HCT116 (cell line): ENCODE measurements around the gene DCAF4. TPM values are rescaled to one million over a fixed set of nuclear protein-coding genes. Genes with fewer than 3 reads are reported as not detected.

Experiments
- ATAC-seq: fragments of 200-7000 bp; cut with Tn5 transposase; 2 replicates; pipeline ENCODE4 v1.9.1; 2020; ENCODE audit warnings: mild to moderate bottlenecking, moderate library complexity
- BruUV-seq: library from RNA; stranded (reverse); fragments of 400-500 nt; replicated peaks from 2 replicates; lab custom pipeline; 2021; lab: Mats Ljungman, UMichigan
- CTCF ChIA-PET: fragments of 300-600 bp; sonication (Branson Sonifier 250); formaldehyde crosslinking; loops from one replicate; lab custom pipeline; 2021; ENCODE audit warnings: antibody characterized with exemption; lab: Charles Lee
- POLR2A ChIA-PET: fragments of 300-600, 350-600 bp; sonication (Branson Sonifier 250); formaldehyde crosslinking; loops from one replicate; lab custom pipeline; 2021; ENCODE audit warnings: antibody characterized with exemption; lab: Charles Lee
- RAD21 ChIA-PET, 2 experiments: fragments of 300-600 bp; sonication (Branson Sonifier 250); formaldehyde crosslinking; loops; one replicate each; lab custom pipeline; 2023; ENCODE audit warnings: low total read pairs in 2 of 2; ENCODE audit not compliant: uncharacterized antibody in 2 of 2, unreplicated experiment in 2 of 2, low non-redundant PET in 1 of 2; lab: Charles Lee
- DNase-seq: peaks from one replicate; pipeline ENCODE4 v3.0.0-alpha.2; 2010; ENCODE audit warnings: low read depth, low spot score
- H2AFZ ChIP-seq: fragments of 200-600 bp; shearing (Covaris generic), sonication (generic); 2 replicates; pipeline ENCODE4 v1.6.1; 2017; ENCODE audit warnings: low read depth, mixed run types, mixed read lengths, antibody characterized with exemption, low read length; ENCODE audit not compliant: poor library complexity, severe bottlenecking
- H3K27ac ChIP-seq: 2 replicates; pipeline ENCODE4 v1.5.1; 2012; ENCODE audit warnings: low read depth, low read length
- H3K27me3 ChIP-seq: fragments of 200-600 bp; sonication (generic); 2 replicates; pipeline ENCODE4 v1.6.1; 2016; ENCODE audit warnings: mixed run types, low read length, mixed read lengths; ENCODE audit not compliant: insufficient read depth
- H3K36me3 ChIP-seq, 2 experiments: fragments of 200-500 bp in 1 of 2; fragments of 200-600 bp in 1 of 2; sonication (Bioruptor generic) in 1 of 2; sonication (generic) in 1 of 2; 2 replicates each; pipeline versions ENCODE4 v1.5.1 to v1.6.1; 2014 to 2016; ENCODE audit warnings: low read length in 2 of 2, inconsistent platforms in 1 of 2, mixed read lengths in 1 of 2, mixed run types in 1 of 2; ENCODE audit not compliant: insufficient read depth in 2 of 2, control insufficient read depth in 1 of 2
- H3K4me1 ChIP-seq, 2 experiments: fragments of 200-600 bp in 1 of 2; sonication (generic) in 1 of 2; 2 replicates each; pipeline versions ENCODE4 v1.5.1 to v1.6.1; 2012 to 2017; ENCODE audit warnings: low read length in 2 of 2, inconsistent platforms in 1 of 2, mild to moderate bottlenecking in 1 of 2, mixed read lengths in 1 of 2, mixed run types in 1 of 2, moderate library complexity in 1 of 2; ENCODE audit not compliant: insufficient read depth in 2 of 2, control insufficient read depth in 1 of 2
- H3K4me2 ChIP-seq: fragments of 200-600 bp; sonication (generic); 2 replicates; pipeline ENCODE4 v1.6.1; 2017; ENCODE audit warnings: mixed run types, low read length, mixed read lengths
- H3K4me3 ChIP-seq, 2 experiments: fragments of 200-600 bp in 1 of 2; sonication (generic) in 1 of 2; replicated peaks in 1 of 2; 2 replicates each; pipeline ENCODE4 v1.5.1; 2011 to 2016; ENCODE audit warnings: low read length in 2 of 2, control low read depth in 1 of 2, low read depth in 1 of 2, mild to moderate bottlenecking in 1 of 2, mixed read lengths in 1 of 2, mixed run types in 1 of 2
- H3K79me2 ChIP-seq: fragments of 200-600 bp; sonication (generic); 2 replicates; pipeline ENCODE4 v1.6.1; 2017; ENCODE audit warnings: mild to moderate bottlenecking, mixed run types, low read length, moderate library complexity, mixed read lengths; ENCODE audit not compliant: insufficient read depth
- H3K9ac ChIP-seq: fragments of 200-600 bp; sonication (generic); 2 replicates; pipeline ENCODE4 v1.6.1; 2016; ENCODE audit warnings: low read length, mixed read lengths
- H3K9me2 ChIP-seq: fragments of 200-600 bp; sonication (generic), shearing (Covaris generic); 2 replicates; pipeline ENCODE4 v1.6.1; 2017; ENCODE audit warnings: mixed run types, mild to moderate bottlenecking, moderate library complexity; ENCODE audit not compliant: insufficient read depth
- H3K9me3 ChIP-seq, 2 experiments: fragments of 200-500 bp in 1 of 2; fragments of 200-600 bp in 1 of 2; sonication (Bioruptor generic) in 1 of 2; sonication (generic) in 1 of 2; 2 replicates each; pipeline ENCODE4 v1.6.1; 2014 to 2017; ENCODE audit warnings: low read length in 2 of 2, mixed read lengths in 2 of 2, inconsistent platforms in 1 of 2, low read depth in 1 of 2, mild to moderate bottlenecking in 1 of 2, mixed run types in 1 of 2, moderate library complexity in 1 of 2; ENCODE audit not compliant: control insufficient read depth in 1 of 2, insufficient read depth in 1 of 2
- H4K20me1 ChIP-seq: fragments of 200-600 bp; sonication (generic), shearing (Covaris generic); 2 replicates; pipeline ENCODE4 v1.6.1; 2017; ENCODE audit warnings: mixed run types, mild to moderate bottlenecking, moderate library complexity; ENCODE audit not compliant: insufficient read depth
- CBX3 ChIP-seq: IDR thresholded peaks from 2 replicates; pipeline ENCODE4 v1.6.1; 2012; ENCODE audit warnings: low read depth
- CEBPB ChIP-seq: IDR thresholded peaks from 2 replicates; pipeline ENCODE4 v1.6.1; 2012; ENCODE audit warnings: low read depth
- EGR1 ChIP-seq: IDR thresholded peaks from 2 replicates; pipeline ENCODE4 v1.6.1; 2012; ENCODE audit warnings: low read depth
- ELF1 ChIP-seq: IDR thresholded peaks from 2 replicates; pipeline ENCODE4 v1.6.1; 2012; ENCODE audit warnings: low read depth, borderline replicate concordance
- EZH2 ChIP-seq: fragments of 200-600 bp; sonication (generic); IDR thresholded peaks from 2 replicates; pipeline ENCODE4 v1.6.1; 2017; ENCODE audit warnings: antibody characterized with exemption, mixed run types
- EZH2phosphoT487 ChIP-seq: fragments of 200-600 bp; IDR thresholded peaks from 2 replicates; pipeline ENCODE4 v1.6.1; 2018; ENCODE audit warnings: antibody characterized with exemption, borderline replicate concordance
- FOSL1 ChIP-seq: IDR thresholded peaks from 2 replicates; pipeline ENCODE4 v1.6.1; 2012; ENCODE audit warnings: low read depth
- JUND ChIP-seq: IDR thresholded peaks from 2 replicates; pipeline ENCODE4 v1.6.1; 2012
- MAX ChIP-seq: IDR thresholded peaks from 2 replicates; pipeline ENCODE4 v1.6.1; 2012
- POLR2A ChIP-seq: IDR thresholded peaks from 2 replicates; pipeline ENCODE4 v1.7.0; 2011; ENCODE audit warnings: borderline replicate concordance; ENCODE audit not compliant: insufficient read depth, insufficient read length; ENCODE audit errors: extremely low read depth
- POLR2AphosphoS5 ChIP-seq: IDR thresholded peaks from 2 replicates; pipeline ENCODE4 v1.6.1; 2011; ENCODE audit warnings: mild to moderate bottlenecking, low read depth, low read length, moderate library complexity
- RAD21 ChIP-seq: IDR thresholded peaks from 2 replicates; pipeline ENCODE4 v1.6.1; 2012; ENCODE audit warnings: low read depth, mild to moderate bottlenecking
- SIN3A ChIP-seq: IDR thresholded peaks from 2 replicates; pipeline ENCODE4 v1.6.1; 2012; ENCODE audit warnings: low read depth
- SP1 ChIP-seq: IDR thresholded peaks from 2 replicates; pipeline ENCODE4 v1.6.1; 2012; ENCODE audit warnings: low read depth
- SRF ChIP-seq: IDR thresholded peaks from 2 replicates; pipeline ENCODE4 v1.6.1; 2012; ENCODE audit warnings: low read depth
- TCF7L2 ChIP-seq: IDR thresholded peaks from 2 replicates; pipeline ENCODE4 v1.7.0; 2011; ENCODE audit warnings: borderline replicate concordance, inconsistent platforms; ENCODE audit not compliant: insufficient read depth, insufficient read length; ENCODE audit errors: extremely low read depth
- YY1 ChIP-seq: IDR thresholded peaks from 2 replicates; pipeline ENCODE4 v1.6.1; 2011; ENCODE audit warnings: low read length, low read depth, moderate library complexity, mild to moderate bottlenecking; ENCODE audit not compliant: insufficient replicate concordance; ENCODE audit errors: extremely low read depth
- ZBTB33 ChIP-seq: IDR thresholded peaks from 2 replicates; pipeline ENCODE4 v1.6.1; 2011; ENCODE audit warnings: mild to moderate bottlenecking, low read length, moderate library complexity; ENCODE audit not compliant: insufficient replicate concordance; ENCODE audit errors: extremely low read depth
- ZFX ChIP-seq: fragments of 450-650 bp; IDR thresholded peaks from 2 replicates; pipeline ENCODE4 v1.6.1; 2017
- ZNF274 ChIP-seq: fragments of 200-500 bp; sonication (Bioruptor generic); IDR thresholded peaks from 2 replicates; pipeline ENCODE4 v1.6.1; 2014; ENCODE audit warnings: mild to moderate bottlenecking, low read depth, low read length, inconsistent platforms
- intact Hi-C: fragments of 100-400 bp; cut with micrococcal nuclease; formaldehyde crosslinking; loops from 2 replicates; pipeline ENCODE4 v1.10.0; 2022
- total RNA-seq: library from RNA; stranded (reverse); gene quantifications from one replicate; pipeline ENCODE4 v1.2.1, GENCODE V29; 2021; ENCODE audit not compliant: unreplicated experiment
- TF ChIP-seq, protein P1 (sequence below): IDR thresholded peaks from 2 replicates; pipeline ENCODE4 v1.6.1; 2012
- TF ChIP-seq, protein P2 (sequence below): IDR thresholded peaks from 2 replicates; pipeline ENCODE4 v1.6.1; 2012; ENCODE audit warnings: low read depth

DCAF4 gene
- total RNA-seq, 1 experiment from 2014 or later = 19.3 TPM

DNA sequence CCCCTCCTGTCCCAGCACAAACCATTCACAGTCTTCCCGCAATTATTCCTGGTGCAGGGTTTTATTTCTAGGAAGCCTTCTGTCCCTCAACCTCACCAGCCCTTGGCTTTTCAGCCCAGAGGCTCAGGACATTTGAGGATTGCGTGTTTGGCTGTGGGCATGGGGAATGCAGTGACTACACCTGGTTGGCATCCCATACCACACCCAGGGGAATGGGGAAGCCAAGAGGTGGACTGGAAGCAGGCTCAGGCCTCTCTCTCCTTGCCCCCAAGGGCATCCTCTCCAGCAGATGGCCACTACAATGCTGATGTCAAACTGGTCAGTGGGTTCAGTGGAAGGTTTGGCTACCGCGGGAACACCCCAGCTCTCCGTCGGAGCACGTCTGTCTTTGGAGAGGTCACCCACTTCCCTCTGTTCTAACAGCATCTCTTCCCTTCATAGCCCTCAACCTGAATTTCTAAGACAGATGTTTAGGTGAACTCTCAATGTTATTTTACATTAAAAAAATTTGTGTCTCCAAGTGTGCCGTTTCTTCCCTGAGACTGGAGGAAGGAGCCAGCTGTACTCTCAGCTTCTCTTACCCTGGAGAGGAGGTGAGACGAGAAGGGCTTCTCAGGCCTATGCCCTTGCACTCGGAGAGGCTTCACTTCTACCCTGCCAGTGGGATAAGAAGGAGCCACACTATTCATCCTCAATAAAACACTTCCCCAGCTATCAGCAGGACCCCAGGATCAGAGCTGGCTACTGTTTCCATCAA, 35.5 kb downstream of the DCAF4 start:
- Histone ChIP-seq H3K36me3 (peaks cover 0 to 2% of the 10 kb centered on the region in 2 experiments; a peak in 1 of 4 replicates), H3K79me2 (no peaks in the 10 kb centered on the region), H3K4me1 (peaks cover 28 to 54% of the 10 kb centered on the region in 2 experiments), H2AFZ (no peak overlapping the region), H3K27ac (peak overlapping the region; percentile 71), H3K4me3 (peak overlapping the region in 1 of 2 experiments; percentile 16; a peak in 2 of 4 replicates), H4K20me1 (no peaks in the 10 kb centered on the region), H3K4me2 (peak overlapping the region; percentile 71), H3K9ac (peak overlapping the region; percentile 69), H3K27me3 (no peaks in the 10 kb centered on the region), H3K9me2 (no peaks in the 10 kb centered on the region), H3K9me3 (no peaks in the 10 kb centered on the region)
- ChIA-PET RAD21 (no interaction called here), POLR2A (interaction anchor here (0.6 to 1.8 kb wide), 4 partner anchors 9 to 97 kb away, joined by 3 to 10 read pairs (median 6); partner anchors contain the start of gene ZFYVE1), CTCF (interaction anchor here (1.2 to 2.7 kb wide), 3 partner anchors 13 to 448 kb away, joined by 3 to 19 read pairs (median 4); partner anchors contain the start of gene ZFYVE1)
- DNase-seq = peak; percentile 81
- no TSS peak for BruUV-seq
- intact Hi-C loops = loop anchor here (2.0 to 5.0 kb wide), 2 partner anchors 35 to 66 kb away; partner anchors contain the start of genes DCAF4 and ZFYVE1
- ATAC-seq = peak; percentile 75
- no peak for TF ChIP-seq ELF1
- no peak for TF ChIP-seq EGR1
- TF ChIP-seq YY1 = peak; percentile 57
- peak; percentile 73 for TF ChIP-seq SP1
- peak; percentile 81 for TF ChIP-seq JUND
- no peak for TF ChIP-seq EZH2phosphoT487
- TF ChIP-seq EZH2 = no peak
- TF ChIP-seq POLR2A = no peak
- TF ChIP-seq ZFX = peak; percentile 19; the same call in 1 of the 2 replicates
- TF ChIP-seq FOSL1 = peak; percentile 81
- TF ChIP-seq CEBPB = peak; percentile 50; the same call in 1 of the 2 replicates
- no peak for TF ChIP-seq SRF
- TF ChIP-seq, protein P1, sequence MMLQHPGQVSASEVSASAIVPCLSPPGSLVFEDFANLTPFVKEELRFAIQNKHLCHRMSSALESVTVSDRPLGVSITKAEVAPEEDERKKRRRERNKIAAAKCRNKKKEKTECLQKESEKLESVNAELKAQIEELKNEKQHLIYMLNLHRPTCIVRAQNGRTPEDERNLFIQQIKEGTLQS = peak; percentile 54; the same call in 1 of the 2 replicates
- TF ChIP-seq, protein P2, sequence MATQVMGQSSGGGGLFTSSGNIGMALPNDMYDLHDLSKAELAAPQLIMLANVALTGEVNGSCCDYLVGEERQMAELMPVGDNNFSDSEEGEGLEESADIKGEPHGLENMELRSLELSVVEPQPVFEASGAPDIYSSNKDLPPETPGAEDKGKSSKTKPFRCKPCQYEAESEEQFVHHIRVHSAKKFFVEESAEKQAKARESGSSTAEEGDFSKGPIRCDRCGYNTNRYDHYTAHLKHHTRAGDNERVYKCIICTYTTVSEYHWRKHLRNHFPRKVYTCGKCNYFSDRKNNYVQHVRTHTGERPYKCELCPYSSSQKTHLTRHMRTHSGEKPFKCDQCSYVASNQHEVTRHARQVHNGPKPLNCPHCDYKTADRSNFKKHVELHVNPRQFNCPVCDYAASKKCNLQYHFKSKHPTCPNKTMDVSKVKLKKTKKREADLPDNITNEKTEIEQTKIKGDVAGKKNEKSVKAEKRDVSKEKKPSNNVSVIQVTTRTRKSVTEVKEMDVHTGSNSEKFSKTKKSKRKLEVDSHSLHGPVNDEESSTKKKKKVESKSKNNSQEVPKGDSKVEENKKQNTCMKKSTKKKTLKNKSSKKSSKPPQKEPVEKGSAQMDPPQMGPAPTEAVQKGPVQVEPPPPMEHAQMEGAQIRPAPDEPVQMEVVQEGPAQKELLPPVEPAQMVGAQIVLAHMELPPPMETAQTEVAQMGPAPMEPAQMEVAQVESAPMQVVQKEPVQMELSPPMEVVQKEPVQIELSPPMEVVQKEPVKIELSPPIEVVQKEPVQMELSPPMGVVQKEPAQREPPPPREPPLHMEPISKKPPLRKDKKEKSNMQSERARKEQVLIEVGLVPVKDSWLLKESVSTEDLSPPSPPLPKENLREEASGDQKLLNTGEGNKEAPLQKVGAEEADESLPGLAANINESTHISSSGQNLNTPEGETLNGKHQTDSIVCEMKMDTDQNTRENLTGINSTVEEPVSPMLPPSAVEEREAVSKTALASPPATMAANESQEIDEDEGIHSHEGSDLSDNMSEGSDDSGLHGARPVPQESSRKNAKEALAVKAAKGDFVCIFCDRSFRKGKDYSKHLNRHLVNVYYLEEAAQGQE = no peak
- TF ChIP-seq CBX3 = peak; percentile 78; the same call in 1 of the 2 replicates
- TF ChIP-seq SIN3A = no peak
- 0 out of 2 replicates have a peak, but pooled peaks have one; percentile 3 for TF ChIP-seq RAD21
- TF ChIP-seq MAX = peak; percentile 58
- no peak for TF ChIP-seq ZNF274
- no peak for TF ChIP-seq TCF7L2
- no peak for TF ChIP-seq ZBTB33
- TF ChIP-seq POLR2AphosphoS5 = peak; percentile 45; the same call in 1 of the 2 replicates
